SK-N-MC (cell line): ENCODE results near the gene GNAO1.

Experiments
- DNase-seq: peaks from one replicate; pipeline ENCODE4 v3.0.0-alpha.2; 2011; ENCODE audit warnings: low read depth, low spot score
- H3K27ac ChIP-seq: fragments of 200-600 bp; sonication (generic); 2 replicates; pipeline ENCODE4 v1.5.1; 2016; ENCODE audit warnings: mixed run types
- H3K36me3 ChIP-seq: fragments of 200-600 bp; sonication (generic); 2 replicates; pipeline ENCODE4 v1.6.1; 2017; ENCODE audit warnings: antibody characterized with exemption, low read length, mixed read lengths; ENCODE audit not compliant: insufficient read depth
- H3K4me3 ChIP-seq: fragments of 200-600 bp; sonication (generic); 2 replicates; pipeline ENCODE4 v1.5.1; 2016
- H3K9ac ChIP-seq: fragments of 200-600 bp; sonication (generic); 2 replicates; pipeline ENCODE4 v1.8.0; 2017; ENCODE audit warnings: mixed run types, mixed read lengths; ENCODE audit not compliant: insufficient read length
- H3K9me3 ChIP-seq: fragments of 200-600 bp; sonication (generic); 2 replicates; pipeline ENCODE4 v1.6.1; 2017; ENCODE audit warnings: low read depth, mild to moderate bottlenecking, antibody characterized with exemption, low read length, moderate library complexity, mixed read lengths
- EZH2 ChIP-seq: fragments of 200-600 bp; sonication (generic); IDR thresholded peaks from one replicate; pipeline ENCODE4 v1.6.1; 2017; ENCODE audit warnings: antibody characterized with exemption
- FOXP2 ChIP-seq: optimal IDR thresholded peaks from 2 replicates; pipeline ENCODE3; 2011; ENCODE audit warnings: mild to moderate bottlenecking, moderate library complexity; ENCODE audit not compliant: insufficient read depth; ENCODE audit errors: extremely low read length, control extremely low read depth
- POLR2AphosphoS5 ChIP-seq: IDR thresholded peaks from 2 replicates; pipeline ENCODE4 v1.6.1; 2012; ENCODE audit warnings: mild to moderate bottlenecking, low read depth, low read length, borderline replicate concordance

Gene GNAO1

GRCh38 chr16:56309008-56309407 lies 117.7 kb downstream of the GNAO1 start:
- no peaks in the 10 kb centered on the region for H3K36me3 ChIP-seq
- H3K9me3 ChIP-seq: no peaks in the 10 kb centered on the region
- no peak overlapping the region for H3K4me3 ChIP-seq
- H3K9ac ChIP-seq: no peak overlapping the region
- DNase-seq: no peak
- TF ChIP-seq POLR2AphosphoS5 (no peak), FOXP2 (no peak), EZH2 (no peak)
- no peak overlapping the region for H3K27ac ChIP-seq

- TF ChIP-seq EZH2: no peak
- no peak for TF ChIP-seq FOXP2
- TF ChIP-seq POLR2AphosphoS5: no peak
- no peak overlapping the region for H3K27ac ChIP-seq
- no peaks in the 10 kb centered on the region for H3K36me3 ChIP-seq
- H3K9ac ChIP-seq: no peak overlapping the region
- DNase-seq: no peak
- no peaks in the 10 kb centered on the region for H3K9me3 ChIP-seq
- no peak overlapping the region for H3K4me3 ChIP-seq
Observed at GRCh38 chr16:56310690-56311089, 119.4 kb downstream of the GNAO1 start.

DNA sequence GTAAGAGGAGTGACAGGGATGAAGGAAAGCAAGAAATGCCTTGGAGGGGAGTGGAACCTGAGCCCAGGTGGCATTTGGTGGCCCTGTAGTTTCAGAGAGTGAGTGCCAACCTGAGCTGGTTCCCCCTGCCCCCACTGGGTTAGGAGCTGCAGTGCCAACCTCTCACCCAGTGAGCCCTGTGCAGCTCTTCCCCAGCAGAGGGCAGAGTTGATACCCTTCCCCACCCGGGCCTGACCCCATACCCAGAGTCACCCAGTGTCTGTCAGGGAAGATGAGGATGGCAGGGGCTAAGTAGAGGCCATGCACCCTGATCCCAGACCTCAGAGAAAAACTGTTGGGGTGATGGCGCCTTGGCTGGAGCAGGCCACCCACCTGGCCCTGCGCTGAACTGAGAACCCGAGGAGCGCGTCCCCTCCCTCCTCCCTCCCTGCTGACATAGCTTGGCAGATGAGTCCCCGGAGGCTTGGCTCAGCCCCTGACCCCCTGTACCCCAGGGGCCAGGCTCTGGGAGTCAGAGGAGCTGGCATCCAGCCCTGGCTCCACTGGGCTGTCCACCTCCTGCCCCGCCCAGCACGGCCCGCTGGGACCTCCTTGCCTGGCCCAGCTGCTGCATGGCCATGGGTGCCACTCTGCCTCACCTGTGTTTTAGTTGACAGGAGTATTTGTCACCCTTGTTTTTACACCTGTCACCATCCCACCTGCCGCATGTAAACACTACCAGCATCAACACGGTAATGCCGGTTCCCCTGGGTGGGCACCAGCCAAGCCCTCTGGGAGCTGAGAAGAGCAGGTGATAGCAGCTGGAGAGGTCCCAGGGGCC lies 120.1 kb downstream of the GNAO1 start:
- Histone ChIP-seq H3K9me3 (no peaks in the 10 kb centered on the region), H3K36me3 (no peaks in the 10 kb centered on the region), H3K4me3 (no peak overlapping the region), H3K27ac (no peak overlapping the region), H3K9ac (no peak overlapping the region)
- TF ChIP-seq FOXP2: no peak
- TF ChIP-seq POLR2AphosphoS5: no peak
- TF ChIP-seq EZH2: no peak
- DNase-seq: no peak

- Histone ChIP-seq H3K4me3 (no peak overlapping the region), H3K9ac (no peak overlapping the region), H3K27ac (no peak overlapping the region), H3K9me3 (no peaks in the 10 kb centered on the region), H3K36me3 (no peaks in the 10 kb centered on the region)
- DNase-seq: no peak
- TF ChIP-seq POLR2AphosphoS5: no peak
- no peak for TF ChIP-seq FOXP2
- no peak for TF ChIP-seq EZH2
Observed at GRCh38 chr16:56312028-56312300, 120.7 kb downstream of the GNAO1 start.

- no peaks in the 10 kb centered on the region for H3K36me3 ChIP-seq
- no peaks in the 10 kb centered on the region for H3K9me3 ChIP-seq
- H3K27ac ChIP-seq: no peak overlapping the region
- H3K9ac ChIP-seq: no peak overlapping the region
- no peak for DNase-seq
- TF ChIP-seq EZH2: no peak
- no peak for TF ChIP-seq FOXP2
- no peak for TF ChIP-seq POLR2AphosphoS5
- H3K4me3 ChIP-seq: no peak overlapping the region
Observed at GRCh38 chr16:56312556-56312955, 121.3 kb downstream of the GNAO1 start.

DNA sequence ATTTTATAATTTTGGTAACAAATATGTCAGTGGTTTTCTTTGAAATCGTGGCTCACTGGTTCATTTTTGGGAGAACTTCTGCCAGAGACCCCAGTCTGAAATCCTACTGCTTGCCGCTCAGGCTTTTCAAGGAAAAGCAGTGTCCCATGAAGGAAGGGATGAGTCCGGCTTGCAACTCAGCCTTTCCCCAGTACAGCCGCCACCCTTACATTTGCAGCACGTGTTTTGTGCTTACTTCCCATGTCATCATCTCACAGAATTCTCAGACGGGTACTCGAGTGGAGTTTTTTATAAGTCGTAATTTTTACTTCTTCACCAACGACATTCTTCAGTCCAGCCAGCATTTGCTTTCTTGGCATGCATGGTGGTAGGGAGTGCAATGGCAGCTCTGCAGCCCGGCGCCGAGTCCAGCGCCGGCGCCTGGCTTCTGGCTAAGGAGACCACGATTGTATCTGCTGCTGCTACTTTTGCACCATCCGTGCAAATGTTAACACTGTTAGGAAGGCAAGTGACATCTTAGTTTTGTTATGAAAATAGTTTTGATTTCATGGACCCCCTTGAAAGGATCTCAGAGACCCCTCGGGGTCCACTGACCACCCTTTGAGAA lies 123.1 kb downstream of the GNAO1 start:
- TF ChIP-seq EZH2: no peak
- TF ChIP-seq FOXP2: no peak
- no peak for TF ChIP-seq POLR2AphosphoS5
- no peak for DNase-seq
- Histone ChIP-seq H3K4me3 (no peak overlapping the region), H3K9ac (no peak overlapping the region), H3K36me3 (no peaks in the 10 kb centered on the region), H3K27ac (no peak overlapping the region), H3K9me3 (no peaks in the 10 kb centered on the region)

- H3K9me3 ChIP-seq: no peaks in the 10 kb centered on the region
- H3K9ac ChIP-seq: no peak overlapping the region
- no peak for TF ChIP-seq POLR2AphosphoS5
- TF ChIP-seq EZH2: no peak
- no peak for TF ChIP-seq FOXP2
- H3K27ac ChIP-seq: no peak overlapping the region
- H3K36me3 ChIP-seq: no peaks in the 10 kb centered on the region
- H3K4me3 ChIP-seq: no peak overlapping the region
- DNase-seq: no peak
Observed at GRCh38 chr16:56315955-56316354, 124.7 kb downstream of the GNAO1 start.

- Histone ChIP-seq H3K36me3 (no peaks in the 10 kb centered on the region), H3K4me3 (no peak overlapping the region), H3K9me3 (no peaks in the 10 kb centered on the region), H3K9ac (no peak overlapping the region), H3K27ac (no peak overlapping the region)
- no peak for DNase-seq
- TF ChIP-seq EZH2 (no peak), FOXP2 (no peak), POLR2AphosphoS5 (no peak)
Observed at GRCh38 chr16:56316545-56316944, 125.3 kb downstream of the GNAO1 start.
